WERI-Rb-1 (cell line): ENCODE measurements around the gene CHRNA9.

Source experiments
- DNase-seq: peaks from one replicate; pipeline ENCODE4 v3.0.0-alpha.2; 2020
- H3K27ac ChIP-seq: fragments of 250-450 bp; sonication (Bioruptor Pico); 2 replicates; pipeline ENCODE4 v1.5.1; 2020; ENCODE audit warnings: mild to moderate bottlenecking, moderate library complexity
- H3K27me3 ChIP-seq: fragments of 250-450 bp; sonication (Bioruptor Pico); 2 replicates; pipeline ENCODE4 v1.5.1; 2021; ENCODE audit warnings: mild to moderate bottlenecking, low read depth, moderate library complexity; ENCODE audit not compliant: insufficient read depth, severe bottlenecking
- H3K36me3 ChIP-seq: fragments of 250-450 bp; sonication (Bioruptor Pico); 2 replicates; pipeline ENCODE4 v1.5.1; 2020; ENCODE audit warnings: mild to moderate bottlenecking, moderate library complexity
- H3K4me3 ChIP-seq: 2 replicates; pipeline ENCODE4 v1.5.1; 2011; ENCODE audit warnings: low read depth, mild to moderate bottlenecking, control low read depth, low read length
- H3K9me3 ChIP-seq: fragments of 250-450 bp; sonication (Bioruptor Pico); 2 replicates; pipeline ENCODE4 v1.5.1; 2021; ENCODE audit warnings: mild to moderate bottlenecking, moderate library complexity; ENCODE audit not compliant: severe bottlenecking
- TF ChIP-seq, protein P1 (sequence below): IDR thresholded peaks from 2 replicates; pipeline ENCODE4 v1.5.1; 2011; ENCODE audit warnings: low read depth, mild to moderate bottlenecking, control low read depth, inconsistent platforms, low read length

The CHRNA9 gene

DNA sequence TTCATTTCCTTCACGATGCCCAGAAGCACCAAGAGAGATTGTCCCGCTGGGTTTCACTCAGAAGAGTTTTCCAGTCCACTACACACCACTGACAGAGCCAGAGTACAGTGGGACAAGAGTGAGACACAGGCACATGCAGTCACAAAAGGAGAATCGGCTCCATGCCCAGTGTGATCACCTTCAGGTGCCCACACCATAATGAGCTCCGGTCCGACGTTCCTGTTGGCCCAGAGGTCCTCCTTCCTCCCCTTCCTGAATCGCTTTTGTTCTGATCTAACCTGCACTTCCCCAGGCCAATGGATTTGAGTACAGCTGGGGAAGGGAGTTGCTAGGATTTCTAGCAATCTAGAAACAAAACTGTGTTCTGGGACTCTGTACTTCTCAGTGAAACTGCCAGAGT is 4.6 kb upstream of the CHRNA9 start:
- DNase-seq = no peak
- Histone ChIP-seq H3K4me3 (no peak overlapping the region), H3K36me3 (no peaks in the 10 kb centered on the region), H3K9me3 (no peaks in the 10 kb centered on the region), H3K27me3 (no peaks in the 10 kb centered on the region), H3K27ac (peak overlapping the region; percentile 34)
- TF ChIP-seq, protein P1, sequence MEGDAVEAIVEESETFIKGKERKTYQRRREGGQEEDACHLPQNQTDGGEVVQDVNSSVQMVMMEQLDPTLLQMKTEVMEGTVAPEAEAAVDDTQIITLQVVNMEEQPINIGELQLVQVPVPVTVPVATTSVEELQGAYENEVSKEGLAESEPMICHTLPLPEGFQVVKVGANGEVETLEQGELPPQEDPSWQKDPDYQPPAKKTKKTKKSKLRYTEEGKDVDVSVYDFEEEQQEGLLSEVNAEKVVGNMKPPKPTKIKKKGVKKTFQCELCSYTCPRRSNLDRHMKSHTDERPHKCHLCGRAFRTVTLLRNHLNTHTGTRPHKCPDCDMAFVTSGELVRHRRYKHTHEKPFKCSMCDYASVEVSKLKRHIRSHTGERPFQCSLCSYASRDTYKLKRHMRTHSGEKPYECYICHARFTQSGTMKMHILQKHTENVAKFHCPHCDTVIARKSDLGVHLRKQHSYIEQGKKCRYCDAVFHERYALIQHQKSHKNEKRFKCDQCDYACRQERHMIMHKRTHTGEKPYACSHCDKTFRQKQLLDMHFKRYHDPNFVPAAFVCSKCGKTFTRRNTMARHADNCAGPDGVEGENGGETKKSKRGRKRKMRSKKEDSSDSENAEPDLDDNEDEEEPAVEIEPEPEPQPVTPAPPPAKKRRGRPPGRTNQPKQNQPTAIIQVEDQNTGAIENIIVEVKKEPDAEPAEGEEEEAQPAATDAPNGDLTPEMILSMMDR = no peak

DNA sequence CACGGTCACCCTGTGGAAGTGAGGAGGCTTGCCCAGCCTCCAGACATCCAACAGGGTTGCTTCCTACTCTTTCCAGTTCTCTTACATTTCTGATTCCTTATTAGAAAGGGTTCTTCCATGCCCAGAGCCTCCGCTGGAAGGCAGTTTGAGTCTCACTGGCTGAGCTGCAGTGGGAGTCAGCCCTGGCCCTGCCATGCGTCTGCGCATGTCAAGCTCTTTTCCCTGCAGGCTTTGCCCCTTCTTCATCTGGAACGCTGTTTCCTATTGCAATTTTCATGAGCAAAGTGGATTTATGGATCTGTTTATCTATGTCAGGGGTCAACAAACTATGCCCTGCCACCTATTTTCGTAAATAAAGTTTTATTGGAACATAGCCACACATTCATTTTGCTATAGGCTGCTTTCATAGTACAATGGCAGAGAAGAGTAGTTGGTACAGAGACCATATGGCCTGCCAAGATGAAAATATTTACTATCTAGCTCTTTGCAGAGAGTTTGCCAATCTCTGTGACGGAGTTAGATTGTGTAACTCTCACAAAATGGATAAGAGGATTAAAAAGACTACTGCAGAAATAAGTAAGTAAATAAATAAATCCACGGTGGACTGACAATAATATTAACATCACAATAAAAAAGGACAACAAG is 3.9 kb upstream of the CHRNA9 start:
- H3K9me3 ChIP-seq = no peaks in the 10 kb centered on the region
- H3K36me3 ChIP-seq = no peaks in the 10 kb centered on the region
- H3K27ac ChIP-seq = peak overlapping the region; percentile 34
- TF ChIP-seq, protein P1 = no peak
- no peak overlapping the region for H3K4me3 ChIP-seq
- H3K27me3 ChIP-seq = no peaks in the 10 kb centered on the region
- no peak for DNase-seq

- no peaks in the 10 kb centered on the region for H3K36me3 ChIP-seq
- no peak overlapping the region for H3K27ac ChIP-seq
- no peaks in the 10 kb centered on the region for H3K9me3 ChIP-seq
- no peak overlapping the region for H3K4me3 ChIP-seq
- no peak for DNase-seq
- TF ChIP-seq, protein P1 = no peak
- H3K27me3 ChIP-seq = no peaks in the 10 kb centered on the region
Measured at GRCh38 chr4:40331961-40332360, 3.2 kb upstream of the CHRNA9 start.

DNA sequence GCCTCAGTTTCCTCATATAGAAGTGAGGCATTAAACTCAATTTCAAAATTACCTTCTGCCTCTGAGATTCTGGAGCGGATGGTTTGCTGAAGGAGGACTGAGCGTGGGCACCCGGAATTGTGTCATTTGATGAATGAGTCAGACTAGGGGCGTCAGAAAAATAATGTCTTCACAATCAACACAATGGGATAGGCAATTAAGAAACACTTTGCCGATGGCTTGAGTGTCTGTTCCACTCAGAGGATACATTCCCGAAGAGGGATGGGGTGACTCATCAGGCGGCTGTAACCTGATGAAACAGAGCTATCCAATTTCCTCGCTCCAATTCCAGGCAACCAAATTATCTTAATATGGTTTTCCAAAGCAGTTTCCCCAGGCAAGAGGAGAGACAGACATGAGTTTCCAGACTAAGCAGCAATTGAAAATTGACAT is 1.2 kb upstream of the CHRNA9 start:
- peak overlapping the region; percentile 96 for H3K27ac ChIP-seq

GRCh38 chr4:40335525-40335894 is 377 bp downstream of the CHRNA9 start:
- peaks cover 25% of the 10 kb centered on the region for H3K36me3 ChIP-seq
- H3K4me3 ChIP-seq = peak overlapping the region; percentile 42
- TF ChIP-seq, protein P1 = no peak
- H3K9me3 ChIP-seq = no peaks in the 10 kb centered on the region
- no peaks in the 10 kb centered on the region for H3K27me3 ChIP-seq
- H3K27ac ChIP-seq = peak overlapping the region; percentile 96
- DNase-seq = peak; percentile 58

More for the DNA sequence above, 1.2 kb upstream of the CHRNA9 start:
- Histone ChIP-seq H3K27me3 (no peaks in the 10 kb centered on the region), H3K9me3 (no peaks in the 10 kb centered on the region), H3K4me3 (no peak overlapping the region), H3K36me3 (peaks cover 16% of the 10 kb centered on the region)
- peak; percentile 32 for DNase-seq
- TF ChIP-seq, protein P1 = no peak

DNA sequence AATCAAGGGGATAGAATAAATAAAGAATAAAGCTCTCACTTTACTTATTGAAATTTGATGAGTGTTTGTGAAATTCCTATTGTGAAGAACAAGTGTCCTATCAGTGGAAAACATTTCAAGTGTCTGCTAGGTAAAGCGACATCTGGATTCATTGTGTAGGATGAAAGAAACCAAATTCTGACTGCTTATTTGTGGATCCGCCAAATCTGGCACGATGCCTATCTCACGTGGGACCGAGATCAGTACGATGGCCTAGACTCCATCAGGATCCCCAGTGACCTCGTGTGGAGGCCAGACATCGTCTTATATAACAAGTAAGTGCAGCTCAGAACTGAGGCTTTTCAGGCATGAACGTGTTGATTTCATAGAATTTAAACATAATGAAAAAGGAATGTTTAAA is 1.9 kb downstream of the CHRNA9 start:
- Histone ChIP-seq H3K9me3 (no peaks in the 10 kb centered on the region), H3K4me3 (peak overlapping the region; percentile 42), H3K27ac (peak overlapping the region; percentile 96), H3K27me3 (no peaks in the 10 kb centered on the region), H3K36me3 (peaks cover 35% of the 10 kb centered on the region)
- no peak for DNase-seq
- TF ChIP-seq, protein P1 = no peak
